ENCODE results near the gene MAN1A2.
A peak's percentile ranks its signal among the peaks of the same experiment; 100 is the strongest.

MAN1A2 gene

GRCh38 chr1:117359561-117360289, 7.5 kb upstream of the MAN1A2 start:
- no peak for DNase-seq (ENCODE audit: low read depth in 2 of 2)

- DNase-seq (ENCODE audit: low read depth in 2 of 2) = no peak
Measured at GRCh38 chr1:117362986-117363385, 4.3 kb upstream of the MAN1A2 start.

GRCh38 chr1:117363571-117364048, 3.6 kb upstream of the MAN1A2 start:
- DNase-seq (ENCODE audit: low read depth in 2 of 2) = no peak

- DNase-seq (ENCODE audit: low read depth in 2 of 2) = no peak
Measured at GRCh38 chr1:117364240-117364639, 3.0 kb upstream of the MAN1A2 start.

GRCh38 chr1:117365350-117366176, 1.7 kb upstream of the MAN1A2 start:
- DNase-seq (ENCODE audit: low read depth in 2 of 2) = no peak

- peak; percentile 50 to 77 for DNase-seq (ENCODE audit: low read depth in 2 of 2)
Measured at GRCh38 chr1:117366177-117367045, 838 bp upstream of the MAN1A2 start.

- no peak for DNase-seq (ENCODE audit: low read depth in 2 of 2)
Measured at GRCh38 chr1:117368116-117369108, 1.2 kb downstream of the MAN1A2 start.

GRCh38 chr1:117370071-117370470, 2.8 kb downstream of the MAN1A2 start:
- no peak for DNase-seq (ENCODE audit: low read depth in 2 of 2)

GRCh38 chr1:117370509-117370908, 3.3 kb downstream of the MAN1A2 start:
- no peak for DNase-seq (ENCODE audit: low read depth in 2 of 2)

GRCh38 chr1:117371441-117372151, 4.3 kb downstream of the MAN1A2 start:
- no peak for DNase-seq (ENCODE audit: low read depth in 2 of 2)

- no peak for DNase-seq (ENCODE audit: low read depth in 2 of 2)
Measured at GRCh38 chr1:117372863-117373412, 5.7 kb downstream of the MAN1A2 start.

- DNase-seq (ENCODE audit: low read depth in 2 of 2) = no peak
Measured at GRCh38 chr1:117373932-117374331, 6.7 kb downstream of the MAN1A2 start.

GRCh38 chr1:117375327-117375726, 8.1 kb downstream of the MAN1A2 start:
- no peak for DNase-seq (ENCODE audit: low read depth in 2 of 2)

- DNase-seq (ENCODE audit: low read depth in 2 of 2) = no peak
Measured at GRCh38 chr1:117387060-117387633, 19.9 kb downstream of the MAN1A2 start.

- DNase-seq (ENCODE audit: low read depth in 2 of 2) = no peak
Measured at GRCh38 chr1:117388328-117388727, 21.1 kb downstream of the MAN1A2 start.

- DNase-seq (ENCODE audit: low read depth in 2 of 2) = no peak
Measured at GRCh38 chr1:117389284-117389683, 22.0 kb downstream of the MAN1A2 start.

GRCh38 chr1:117389779-117390178, 22.5 kb downstream of the MAN1A2 start:
- DNase-seq (ENCODE audit: low read depth in 2 of 2) = no peak

- no peak for DNase-seq (ENCODE audit: low read depth in 2 of 2)
Measured at GRCh38 chr1:117392771-117393170, 25.5 kb downstream of the MAN1A2 start.

GRCh38 chr1:117396074-117396473, 28.8 kb downstream of the MAN1A2 start:
- DNase-seq (ENCODE audit: low read depth in 2 of 2) = no peak
